NCI-H1694 (cell line): Measurements from ENCODE around the gene ZDHHC11B.
"Not testable (repeated sequence)": the region's sequence is repeated elsewhere in the genome, so short reads cannot be mapped to it uniquely, and the experiment has no call there.

Experiments
- DNase-seq: peaks from one replicate; lab custom pipeline; 2025; lab: John Stamatoyannopoulos, UW

Gene ZDHHC11B

GRCh38 chr5:784428-785177, at the start of gene ZDHHC11B:
Gene ZDHHC11B (minus strand): TSS chr5:784729. CDS start chr5:766919, 17,810 bp downstream.
- peak; percentile 53 for DNase-seq

GRCh38 chr5:834013-834412, 49.5 kb upstream of the ZDHHC11B start:
- not testable (repeated sequence) for DNase-seq

DNA sequence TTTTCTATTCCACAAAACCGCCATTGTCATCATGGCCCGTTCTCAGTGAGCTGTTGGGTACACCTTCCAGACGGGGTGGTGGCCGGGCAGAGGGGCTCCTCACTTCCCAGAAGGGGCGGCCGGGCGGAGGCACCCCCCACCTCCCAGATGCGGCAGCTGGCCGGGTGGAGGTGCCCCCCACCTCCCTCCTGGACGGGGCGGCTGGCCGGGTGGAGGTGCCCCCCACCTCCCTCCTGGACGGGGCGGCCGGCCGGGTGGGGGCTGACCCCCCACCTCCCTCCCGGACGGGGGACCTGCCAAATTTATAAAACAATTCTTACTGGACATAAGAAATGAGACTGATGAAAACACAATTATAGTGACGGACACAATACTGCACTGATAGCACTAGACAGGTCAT, 43.7 kb upstream of the ZDHHC11B start:
- not testable (repeated sequence) for DNase-seq

- DNase-seq, result not testable (repeated sequence)
Measured at GRCh38 chr5:825544-825943, 41.0 kb upstream of the ZDHHC11B start.

GRCh38 chr5:821504-821903, 37.0 kb upstream of the ZDHHC11B start:
- DNase-seq, result no peak

- no peak for DNase-seq
Measured at GRCh38 chr5:820245-820644, 35.7 kb upstream of the ZDHHC11B start.

DNA sequence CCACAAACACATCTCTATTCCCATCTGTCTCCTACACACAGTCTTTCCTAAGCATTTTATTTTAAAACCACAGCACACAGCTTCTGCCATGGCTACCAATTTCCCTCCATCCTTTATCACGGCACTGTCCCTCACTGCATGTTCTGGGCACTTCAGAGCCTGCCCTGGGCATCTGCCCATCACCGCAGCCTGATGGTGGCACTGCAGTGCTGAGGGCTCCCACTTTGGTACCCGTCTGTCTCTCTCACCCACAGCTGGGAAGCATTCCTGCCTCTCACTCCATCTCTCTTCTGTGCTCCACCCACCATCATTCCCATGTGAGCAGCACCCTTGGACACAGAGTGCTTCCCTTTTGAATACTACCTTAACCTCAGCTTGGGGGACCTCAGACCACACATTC, 34.5 kb upstream of the ZDHHC11B start:
- no peak for DNase-seq

DNA sequence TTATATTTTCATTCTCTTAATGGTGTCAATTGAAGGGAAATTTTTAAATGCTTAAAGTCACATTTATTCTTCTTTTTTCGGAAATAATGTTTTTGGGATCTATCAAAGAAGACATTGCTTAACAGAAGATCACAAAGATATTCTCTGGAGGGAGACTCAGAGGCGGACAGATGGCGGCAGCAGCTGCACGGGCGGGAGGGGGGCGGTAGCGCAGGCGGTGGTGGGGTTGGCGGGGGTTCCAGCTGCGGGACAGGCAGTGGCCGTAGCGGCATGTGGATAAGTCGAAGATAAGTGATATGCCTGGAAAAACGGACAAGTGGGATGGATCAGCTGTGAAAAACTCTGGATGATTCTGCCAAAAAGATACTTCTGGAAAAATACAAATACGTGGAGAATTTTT, 31.6 kb upstream of the ZDHHC11B start:
- DNase-seq, result no peak

GRCh38 chr5:815449-815848, 30.9 kb upstream of the ZDHHC11B start:
- DNase-seq, result no peak

DNA sequence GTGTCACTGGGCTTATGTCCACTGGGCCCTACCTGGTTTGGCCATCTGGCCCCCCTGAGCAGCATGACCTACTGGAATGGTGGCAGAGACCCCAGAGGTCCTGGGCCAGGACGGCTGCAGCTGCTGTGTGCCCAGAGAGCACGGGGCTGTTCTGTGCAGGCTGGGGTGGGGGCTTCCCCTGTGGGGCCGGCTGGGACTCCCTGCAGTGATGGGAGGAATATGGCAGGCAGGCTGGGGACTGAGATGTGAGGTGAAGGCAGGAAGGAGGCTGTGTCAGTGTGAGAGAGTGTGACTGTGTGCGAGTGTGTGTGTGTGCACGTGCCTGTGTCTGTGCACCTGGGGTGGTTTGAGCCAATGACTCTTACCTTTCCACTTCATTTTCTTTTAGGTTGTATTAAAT, 29.0 kb upstream of the ZDHHC11B start:
- DNase-seq, result not testable (repeated sequence)

DNA sequence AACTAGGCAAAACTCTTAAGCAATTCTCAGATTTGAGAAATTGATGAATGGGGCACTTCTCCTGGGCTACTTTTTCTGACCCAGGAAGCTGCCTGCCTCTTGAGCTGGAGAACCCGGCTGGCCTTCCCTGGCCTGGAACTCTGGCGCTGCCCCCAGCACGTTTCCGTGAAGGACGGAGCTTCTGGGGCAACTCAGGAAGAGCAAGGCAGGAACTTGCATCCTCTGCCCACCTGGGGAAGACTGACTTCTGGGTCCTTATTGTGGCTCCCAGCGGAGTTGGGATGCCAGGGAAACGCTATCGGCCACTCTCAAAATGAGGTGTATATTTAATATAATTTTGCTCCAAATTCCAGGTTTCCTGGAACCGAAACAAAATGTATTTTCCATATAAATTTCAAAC, 26.9 kb upstream of the ZDHHC11B start:
- DNase-seq, result not testable (repeated sequence)

DNA sequence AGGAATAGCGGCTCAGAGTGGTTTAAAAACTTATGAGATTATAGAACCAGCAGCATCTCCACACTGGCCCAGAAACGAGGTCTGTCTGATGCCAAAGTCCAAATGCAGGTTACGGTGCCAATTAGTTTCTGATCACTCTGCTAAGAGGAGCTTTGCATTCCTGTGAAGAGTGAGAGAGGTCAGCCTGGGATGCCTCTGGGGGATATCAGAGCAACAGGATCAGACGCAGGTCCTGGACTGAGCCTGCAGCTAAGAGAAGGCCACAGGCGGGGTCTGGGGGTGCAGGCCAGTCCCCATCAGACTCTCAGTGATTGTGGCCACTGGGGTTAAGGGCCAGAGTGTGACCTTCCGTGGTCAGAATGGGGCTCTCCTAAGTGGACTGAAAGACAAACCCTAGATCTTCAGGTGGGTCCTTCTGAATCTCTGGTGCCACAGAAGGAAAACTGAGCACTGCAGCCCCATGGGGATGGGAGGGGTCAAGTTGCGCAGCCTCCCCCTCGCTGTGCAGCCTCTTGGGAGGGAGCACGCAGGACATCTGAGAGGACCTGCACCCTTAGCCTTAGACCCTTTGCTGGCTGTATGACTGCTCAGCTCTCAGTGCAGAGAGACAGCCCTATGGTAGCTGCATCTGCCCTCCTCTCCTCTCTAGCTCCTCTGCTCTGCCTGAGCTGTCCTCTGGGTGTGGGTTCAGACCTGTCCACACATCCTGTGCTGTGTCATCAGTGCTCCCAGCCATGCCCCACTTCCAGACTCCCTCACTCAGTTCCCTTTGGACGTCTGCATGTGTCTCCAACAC, 23.4 kb upstream of the ZDHHC11B start:
- DNase-seq, result not testable (repeated sequence)

- no peak for DNase-seq
Measured at GRCh38 chr5:801472-801871, 16.9 kb upstream of the ZDHHC11B start.

- not testable (repeated sequence) for DNase-seq
Measured at GRCh38 chr5:801055-801454, 16.5 kb upstream of the ZDHHC11B start.

DNA sequence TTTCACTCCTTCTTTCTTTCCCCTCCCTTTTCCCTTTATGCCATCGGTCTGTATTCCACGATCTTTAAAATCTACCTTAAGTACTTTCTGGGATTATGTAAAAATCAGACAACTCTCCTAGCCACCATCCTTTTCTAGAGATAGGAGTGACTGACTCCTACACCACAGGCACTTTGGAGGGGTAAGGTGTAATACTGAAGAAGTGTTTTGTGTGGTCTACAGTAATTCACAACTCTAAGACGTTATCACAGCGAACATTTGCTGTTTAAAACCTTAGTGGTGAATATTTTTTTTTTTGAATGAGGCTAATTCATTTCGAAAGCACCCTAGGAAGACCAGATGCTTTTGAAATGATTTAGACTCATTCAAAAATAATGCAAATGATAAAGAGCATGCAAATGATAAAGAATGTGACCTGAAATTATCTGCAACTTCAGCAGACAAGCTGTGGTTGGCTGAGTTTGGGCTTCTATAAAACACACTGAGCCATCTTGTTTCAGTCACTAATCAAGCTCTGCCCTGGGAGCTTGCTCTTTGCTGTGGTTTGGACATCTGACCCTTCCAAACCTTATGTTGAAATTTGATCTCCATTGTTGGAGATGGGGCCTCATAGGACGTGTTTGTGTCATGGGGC, 14.1 kb upstream of the ZDHHC11B start:
- DNase-seq, result not testable (repeated sequence)

DNA sequence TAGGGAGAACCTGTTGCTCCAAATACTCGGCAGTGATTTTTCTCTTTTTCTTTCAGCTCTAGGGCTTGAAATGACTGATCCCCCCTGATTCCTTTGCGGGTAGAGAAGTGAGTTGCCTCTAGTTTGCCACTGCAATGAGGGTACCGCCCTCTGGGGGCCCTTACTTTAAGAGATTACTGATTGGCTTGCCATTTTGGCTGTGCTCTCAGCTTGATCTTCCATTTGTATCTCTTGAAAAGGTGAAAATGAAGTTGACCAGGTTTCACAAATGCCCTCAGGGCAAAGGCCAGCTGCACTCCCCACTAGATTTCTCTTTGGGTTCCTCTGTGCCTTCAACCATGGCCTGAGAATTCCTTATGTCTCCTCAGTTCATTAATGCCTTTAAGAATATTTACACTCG, 13.5 kb upstream of the ZDHHC11B start:
- not testable (repeated sequence) for DNase-seq

GRCh38 chr5:795873-796272, 11.3 kb upstream of the ZDHHC11B start:
- not testable (repeated sequence) for DNase-seq

- DNase-seq, result not testable (repeated sequence)
Measured at GRCh38 chr5:794948-795347, 10.4 kb upstream of the ZDHHC11B start.

DNA sequence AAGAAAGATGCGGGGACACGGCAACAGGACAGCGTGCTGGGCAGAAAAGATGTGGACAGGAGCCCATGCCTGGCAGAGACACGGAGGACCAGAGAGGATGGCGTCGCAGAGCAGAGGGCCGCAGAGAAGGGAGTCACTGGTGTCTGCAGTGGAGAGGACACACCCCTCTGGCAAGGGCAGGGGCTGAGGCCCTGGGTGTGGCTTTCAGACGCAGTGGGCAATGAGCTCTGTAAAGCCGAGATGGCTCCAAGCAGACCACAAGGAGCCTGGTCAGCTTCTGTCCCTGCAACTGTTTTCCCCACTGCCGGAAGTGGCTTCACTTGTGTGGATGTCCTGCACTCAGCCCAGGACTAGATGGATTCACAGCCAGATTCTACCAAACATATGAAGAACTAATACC, 4.2 kb upstream of the ZDHHC11B start:
- not testable (repeated sequence) for DNase-seq

DNA sequence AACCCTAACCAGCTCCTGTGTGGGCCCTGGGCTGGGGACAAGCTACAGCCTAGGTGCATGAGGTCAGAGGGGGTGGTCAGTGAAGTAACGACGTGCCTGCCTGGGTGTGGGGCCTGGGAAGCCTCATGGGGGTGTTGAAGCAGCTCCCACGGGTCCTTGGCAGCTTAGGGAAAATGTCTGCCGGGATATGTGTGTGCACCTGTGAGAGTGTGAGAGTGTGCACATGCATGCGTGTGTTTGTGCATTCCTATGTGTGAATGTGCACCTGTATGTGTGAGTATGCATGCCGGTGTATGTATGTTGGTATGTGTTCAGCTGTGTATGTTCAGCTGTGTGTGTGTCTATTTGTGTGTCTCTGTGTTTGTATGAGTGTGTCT, 3.3 kb upstream of the ZDHHC11B start:
- not testable (repeated sequence) for DNase-seq

DNA sequence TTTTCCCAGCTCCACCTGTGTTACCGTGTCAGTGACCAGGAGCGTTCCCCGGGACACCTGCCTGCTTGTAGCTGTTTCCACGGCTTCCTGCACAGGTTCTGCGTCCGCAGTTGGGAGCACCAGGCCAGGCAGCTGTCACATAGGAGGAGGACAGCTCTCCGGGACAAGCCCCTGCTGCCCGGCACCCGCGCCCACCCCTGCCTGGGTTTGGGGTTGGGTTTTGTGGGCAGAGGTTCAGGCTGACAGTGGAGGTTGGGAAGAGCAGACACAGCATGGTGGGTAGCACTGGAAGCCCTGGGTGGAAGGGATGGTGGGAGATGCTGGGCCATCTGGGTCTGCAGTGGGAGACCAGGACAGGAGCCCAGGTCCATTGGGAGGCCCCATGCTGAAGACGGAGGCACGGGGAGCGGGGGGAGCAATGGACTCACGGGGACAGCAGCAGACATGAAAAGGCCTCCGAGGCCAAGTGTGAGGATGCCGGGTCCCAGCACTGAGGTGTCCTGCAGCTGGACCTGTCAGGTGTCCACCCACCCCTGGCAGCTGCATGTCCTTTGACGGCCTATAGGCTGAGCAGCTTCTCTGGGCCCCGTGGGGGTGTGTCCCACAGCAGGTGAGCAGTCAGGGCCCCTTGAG, 2.8 kb upstream of the ZDHHC11B start:
- not testable (repeated sequence) for DNase-seq

DNA sequence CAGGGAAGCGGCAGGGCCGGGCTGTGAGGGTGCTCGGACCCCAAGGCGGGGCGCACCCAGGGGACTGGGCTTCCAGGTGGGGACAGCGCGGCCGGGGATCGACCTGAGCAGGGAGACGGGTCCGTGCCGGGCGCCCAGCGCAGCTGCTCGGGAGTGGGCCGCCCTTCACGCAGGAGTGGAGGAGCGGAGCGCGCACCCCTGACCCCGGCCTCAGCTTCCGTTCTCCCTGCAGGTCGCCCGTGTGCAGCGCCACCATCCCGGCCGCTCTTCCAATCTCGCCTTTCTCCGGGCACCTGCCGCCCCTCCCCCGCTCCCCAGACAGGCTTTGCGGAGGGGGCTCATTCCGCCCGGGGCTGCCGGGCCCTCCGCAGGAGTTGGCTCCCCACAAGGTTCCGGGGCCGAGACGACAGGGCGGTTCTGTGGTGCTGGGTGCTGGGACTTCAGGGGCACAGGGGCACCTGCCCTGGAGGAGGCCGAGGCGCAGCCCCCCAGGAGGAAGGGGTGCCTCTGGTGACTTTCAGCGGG, 714 bp upstream of the ZDHHC11B start:
- not testable (repeated sequence) for DNase-seq
